Muscle of leg (tissue), 11 donors: ENCODE measurements around the gene PCP4L1. TPM values are rescaled to one million over a fixed set of nuclear protein-coding genes. Genes with fewer than 3 reads are reported as not detected.
"Not testable (repeated sequence)": the region's sequence is repeated elsewhere in the genome, so short reads cannot be mapped to it uniquely, and the experiment has no call there.

Experiments used
- DNase-seq: peaks from one replicate; pipeline ENCODE4 v3.0.0; 2013
- H3K27ac ChIP-seq: one replicate; pipeline ENCODE4 v1.5.1; 2013; ENCODE audit warnings: mild to moderate bottlenecking, low read length, control low read depth
- H3K27me3 ChIP-seq: one replicate; pipeline ENCODE4 v1.6.1; 2013; ENCODE audit warnings: low read length; ENCODE audit not compliant: control insufficient read depth, insufficient read depth
- H3K36me3 ChIP-seq: one replicate; pipeline ENCODE4 v1.6.1; 2013; ENCODE audit warnings: low read length; ENCODE audit not compliant: control insufficient read depth, insufficient read depth
- H3K4me1 ChIP-seq: one replicate; pipeline ENCODE4 v1.6.1; 2013; ENCODE audit warnings: low read length; ENCODE audit not compliant: control insufficient read depth, insufficient read depth
- H3K4me3 ChIP-seq: one replicate; pipeline ENCODE4 v1.5.1; 2013; ENCODE audit warnings: low read length, control low read depth
- H3K9me3 ChIP-seq: replicated peaks from 2 replicates; pipeline ENCODE4 v1.6.1; 2013; ENCODE audit warnings: low read depth, low read length; ENCODE audit not compliant: control insufficient read depth
- WGBS: methylation state at CpG from one replicate; pipeline ENCODE4 v1.1.5; 2013; ENCODE audit warnings: missing lambda C conversion rate; ENCODE audit not compliant: insufficient coverage; 5-methylcytosine and 5-hydroxymethylcytosine counted together
- polyA plus RNA-seq, 8 donors: library from polyadenylated mRNA; unstranded; fragments of 120-200 nt; gene quantifications; one replicate each; pipeline versions ENCODE4 v1.2.1 to v1.2.3, GENCODE V29; 2013; ENCODE audit warnings: inconsistent platforms in 1 of 8, low replicate concordance in 1 of 8; ENCODE audit not compliant: insufficient read length in 8 of 8, insufficient read depth in 1 of 8
- total RNA-seq: library from RNA; stranded (reverse); fragments of 120-200 nt; gene quantifications from one replicate; pipeline ENCODE4 v1.2.4, GENCODE V29; 2013

The PCP4L1 gene
- total and polyA plus RNA-seq, 9 donors: 0.04 to 1.2 (median 0.33) TPM; not detected in 1

DNA sequence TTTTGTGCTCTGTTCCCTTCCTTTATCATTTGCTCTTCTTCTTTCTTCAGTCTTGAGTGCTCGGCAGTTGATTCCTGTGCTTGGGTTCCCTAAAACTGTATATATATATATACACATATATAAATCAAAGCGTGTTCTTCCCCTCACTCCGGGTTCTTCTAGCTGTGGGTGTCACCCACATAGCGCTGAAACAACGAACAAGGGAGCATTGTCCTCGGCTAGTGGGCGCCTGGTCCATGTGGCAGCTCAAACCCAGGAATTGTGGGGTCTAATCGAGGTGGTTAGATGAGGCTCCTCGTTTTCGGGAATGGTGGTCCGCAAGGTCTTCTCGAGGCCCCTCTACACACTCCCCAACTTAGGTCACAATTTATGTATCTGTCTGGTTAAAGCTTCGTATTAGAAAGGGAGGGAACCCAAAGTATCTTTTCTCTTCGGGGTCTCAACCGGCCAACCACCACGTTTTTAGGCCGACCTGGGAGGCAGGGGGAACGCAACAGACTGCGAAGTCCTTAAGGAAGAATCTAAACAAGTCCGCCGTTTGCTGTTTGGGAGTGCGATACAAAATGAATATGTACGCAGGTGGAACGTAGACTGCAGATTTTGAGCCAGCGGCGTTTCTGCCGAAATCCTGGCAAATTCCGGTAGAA, 55.1 kb downstream of the PCP4L1 start:
- peaks cover 10% of the 10 kb centered on the region for H3K27me3 ChIP-seq
- H3K4me3 ChIP-seq: peak overlapping the region; percentile 99
- WGBS: 6% methylated on average over 16 of the region's 28 CpGs
- no peaks in the 10 kb centered on the region for H3K36me3 ChIP-seq
- H3K4me1 ChIP-seq: peaks cover 14% of the 10 kb centered on the region
- no peak for DNase-seq
- peak overlapping the region; percentile 96 for H3K27ac ChIP-seq
- no peaks in the 10 kb centered on the region for H3K9me3 ChIP-seq

DNA sequence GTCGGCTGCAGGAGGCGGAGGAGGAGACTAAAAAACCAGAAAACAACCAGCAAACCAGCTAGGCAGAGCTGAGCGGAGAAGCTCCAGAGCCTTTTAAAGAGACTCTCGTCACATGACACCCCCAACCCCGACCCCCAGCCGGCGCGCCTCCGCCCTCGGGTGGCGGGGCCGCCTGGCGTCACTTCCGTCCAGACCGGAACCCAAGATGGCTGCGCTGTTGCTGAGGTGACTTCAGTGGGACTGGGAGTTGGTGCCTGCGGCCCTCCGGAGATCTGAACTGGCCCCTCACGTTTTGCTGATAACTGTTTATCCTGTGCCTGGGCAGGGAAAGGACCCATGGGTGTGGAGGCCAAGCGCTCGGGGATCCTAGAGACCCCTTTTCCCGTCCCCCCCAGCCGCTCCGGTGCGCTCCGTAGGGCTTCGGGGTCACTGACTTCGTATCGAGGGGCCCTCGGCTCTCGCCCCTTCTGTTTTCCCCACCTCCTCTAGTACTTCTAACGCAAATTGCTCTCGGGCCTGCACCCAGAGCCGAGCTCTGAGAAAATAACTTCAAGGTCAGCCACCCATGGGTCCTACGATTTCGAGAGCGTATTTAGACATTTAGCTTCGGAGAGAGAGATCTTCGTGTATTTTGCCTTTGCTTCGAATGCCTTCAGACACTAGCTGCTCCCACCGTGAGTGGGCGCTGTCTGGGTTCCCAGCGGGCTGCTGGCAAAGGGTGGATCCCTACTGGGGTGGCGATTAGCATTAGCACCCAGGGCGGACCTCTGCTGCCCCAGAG, 55.8 kb downstream of the PCP4L1 start, which contains the start of gene SDHC:
Gene SDHC (plus strand): TSS at position 181 of the 781 bp plus-strand sequence. CDS start 25 bp downstream, at position 206.
- DNase-seq: peak; percentile 96

DNA sequence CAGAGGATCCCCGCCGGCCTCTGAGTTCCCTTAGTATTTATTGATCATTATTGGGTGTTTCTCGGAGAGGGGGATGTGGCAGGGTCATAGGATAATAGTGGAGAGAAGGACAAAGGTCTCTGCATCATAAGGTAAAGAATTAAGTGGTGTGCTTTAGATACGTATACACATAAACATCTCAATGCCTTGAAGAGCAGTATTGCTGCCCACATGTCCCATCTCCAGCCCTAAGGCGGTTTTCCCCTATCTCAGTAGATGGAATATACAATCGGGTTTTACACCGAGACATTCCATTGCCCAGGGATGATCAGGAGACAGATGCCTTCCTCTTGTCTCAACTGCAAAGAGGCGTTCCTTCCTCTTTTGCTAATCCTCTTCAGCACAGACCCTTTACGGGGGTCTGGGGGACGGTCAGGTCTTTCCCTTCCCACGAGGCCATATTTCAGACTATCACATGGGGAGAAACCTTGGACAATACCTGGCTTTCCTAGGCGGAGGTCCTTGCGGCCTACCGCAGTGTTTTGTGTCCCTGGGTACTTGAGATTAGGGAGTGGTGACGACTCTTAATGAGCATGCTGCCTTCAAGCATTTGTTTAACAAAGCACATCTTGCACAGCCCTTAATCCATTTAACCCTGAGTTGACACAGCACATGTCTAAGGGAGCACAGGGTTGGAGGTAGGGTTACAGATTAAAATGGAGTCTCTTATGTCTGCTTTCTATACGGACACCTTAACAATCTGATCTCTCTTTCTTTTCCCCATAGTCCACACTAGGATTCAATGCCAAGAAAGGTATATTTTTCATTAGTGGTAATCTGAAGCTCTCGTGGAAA, 57.5 kb downstream of the PCP4L1 start:
- H3K4me1 ChIP-seq: peaks cover 11% of the 10 kb centered on the region
- H3K27ac ChIP-seq, H3K36me3 ChIP-seq, H3K9me3 ChIP-seq, H3K27me3 ChIP-seq, DNase-seq, H3K4me3 ChIP-seq: not testable (repeated sequence)
- WGBS: 73% methylated on average over 7 of the region's 17 CpGs

More for the DNA sequence above, 55.8 kb downstream of the PCP4L1 start, which contains the start of gene SDHC:
- H3K4me1 ChIP-seq: peaks cover 14% of the 10 kb centered on the region
- H3K4me3 ChIP-seq: peak within 1 kb of the TSS; percentile 99
- peak within 1 kb of the TSS; percentile 96 for H3K27ac ChIP-seq
- H3K27me3 ChIP-seq: peaks cover 8% of the 10 kb centered on the region
- H3K36me3 ChIP-seq: no peaks in the 10 kb centered on the region
- 0% methylated on average over 32 of the region's 45 CpGs for WGBS
- no peaks in the 10 kb centered on the region for H3K9me3 ChIP-seq

DNA sequence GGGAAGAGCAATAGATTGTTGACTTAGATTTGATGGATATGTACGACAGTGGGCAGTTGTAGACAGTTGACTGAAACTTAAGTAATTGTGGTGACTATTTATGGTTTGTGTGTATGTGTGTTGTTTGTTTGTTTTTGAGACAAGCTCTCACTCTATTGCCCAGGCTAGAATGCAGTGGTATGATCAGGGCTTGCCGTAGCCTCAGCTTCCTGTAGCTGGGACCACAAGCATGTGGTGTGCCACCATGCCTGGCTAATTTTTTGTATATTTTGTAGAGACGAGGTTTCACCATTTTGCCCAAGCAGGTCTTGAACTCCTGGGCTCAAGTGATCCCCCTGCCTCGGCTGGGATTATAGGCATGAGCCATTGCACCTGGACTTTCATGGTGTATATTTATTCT, 65.5 kb downstream of the PCP4L1 start:
- no peaks in the 10 kb centered on the region for H3K9me3 ChIP-seq
- H3K4me3 ChIP-seq: no peak overlapping the region
- 90% methylated on average over 2 of the region's 4 CpGs for WGBS
- no peaks in the 10 kb centered on the region for H3K27me3 ChIP-seq
- DNase-seq: no peak
- no peaks in the 10 kb centered on the region for H3K4me1 ChIP-seq
- H3K36me3 ChIP-seq: peaks cover 31% of the 10 kb centered on the region
- H3K27ac ChIP-seq: no peak overlapping the region

DNA sequence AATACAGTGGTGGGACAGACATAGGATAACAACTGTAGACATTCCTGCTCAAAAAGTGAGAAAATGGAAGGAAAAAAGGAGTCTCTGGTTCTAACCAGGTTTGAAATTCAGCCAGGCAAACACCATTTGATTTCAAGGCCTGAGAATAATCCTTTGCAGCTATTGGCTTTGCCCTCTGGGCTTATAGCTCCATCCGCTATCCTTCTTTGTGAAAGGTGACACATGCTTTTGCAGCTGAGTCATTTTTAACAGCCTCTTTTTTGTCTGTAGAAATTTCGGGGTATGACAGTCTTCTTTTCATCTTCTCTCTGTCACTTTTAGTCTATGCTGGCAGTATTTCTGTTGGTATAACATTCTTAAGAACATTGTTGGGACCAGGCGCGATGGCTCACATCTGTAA, 71.8 kb downstream of the PCP4L1 start:
- 100% methylated on average over 2 of the region's 4 CpGs for WGBS
- no peaks in the 10 kb centered on the region for H3K9me3 ChIP-seq
- no peak overlapping the region for H3K4me3 ChIP-seq
- no peak for DNase-seq
- H3K36me3 ChIP-seq: peaks cover 38% of the 10 kb centered on the region
- no peaks in the 10 kb centered on the region for H3K27me3 ChIP-seq
- H3K27ac ChIP-seq: no peak overlapping the region
- H3K4me1 ChIP-seq: no peaks in the 10 kb centered on the region

DNA sequence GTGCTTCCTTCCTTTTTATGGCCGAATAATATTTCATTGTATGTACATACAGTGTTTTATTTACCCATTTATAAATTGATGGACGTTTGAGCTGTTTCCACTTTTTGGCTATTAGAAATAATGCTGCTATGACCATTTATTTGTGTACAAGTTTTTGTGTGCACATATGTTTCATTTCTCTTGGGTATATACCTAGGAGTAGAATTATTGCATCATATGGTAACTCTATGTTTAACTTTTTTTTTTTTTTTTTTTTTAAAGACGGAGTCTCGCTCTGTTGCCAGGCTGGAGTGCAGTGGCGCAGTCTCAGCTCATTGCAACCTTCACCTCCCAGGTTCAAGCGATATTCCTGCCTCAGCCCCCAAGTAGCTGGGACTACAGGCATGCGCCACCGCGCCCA, 74.6 kb downstream of the PCP4L1 start:
- Histone ChIP-seq H3K36me3 (peaks cover 36% of the 10 kb centered on the region), H3K27me3 (no peaks in the 10 kb centered on the region), H3K27ac (no peak overlapping the region), H3K4me3 (no peak overlapping the region), H3K9me3 (no peaks in the 10 kb centered on the region), H3K4me1 (no peaks in the 10 kb centered on the region)
- no peak for DNase-seq
- WGBS: 100% methylated on average over 2 of the region's 9 CpGs

Other genes with a start within 250 kb of the PCP4L1 start
- gene F11R, start 237.6 kb upstream of the PCP4L1 start, total RNA-seq: 11.7 TPM
- gene F11R, start 237.6 kb upstream of the PCP4L1 start, polyA plus RNA-seq: 10 to 100 TPM in 7 of 8 donors, 1 to 10 TPM in 1; 8.9 to 28.0 (median 12.7) TPM
- gene TSTD1, start 219.8 kb upstream of the PCP4L1 start, total RNA-seq: 28.8 TPM
- 10 to 100 TPM; 22.4 to 36.7 (median 25.4) TPM for gene TSTD1, start 219.8 kb upstream of the PCP4L1 start, polyA plus RNA-seq
- 46.9 TPM for gene USF1, start 212.8 kb upstream of the PCP4L1 start, total RNA-seq
- 10 to 100 TPM; 34.9 to 42.5 (median 37.9) TPM for gene USF1, start 212.8 kb upstream of the PCP4L1 start, polyA plus RNA-seq
- 1.3 TPM for gene ARHGAP30, start 188.9 kb upstream of the PCP4L1 start, total RNA-seq
- gene ARHGAP30, start 188.9 kb upstream of the PCP4L1 start, polyA plus RNA-seq: 1 to 10 TPM; 2.7 to 3.4 (median 2.9) TPM
- 0.04 TPM for gene NECTIN4, start 169.2 kb upstream of the PCP4L1 start, total RNA-seq
- 1 to 10 TPM in 1 of 8 donors, under 1 TPM in 6, not detected in 1; 0.05 to 6.1 (median 0.10) TPM for gene NECTIN4, start 169.2 kb upstream of the PCP4L1 start, polyA plus RNA-seq
- 1.0 TPM for gene KLHDC9, start 160.4 kb upstream of the PCP4L1 start, total RNA-seq
- gene KLHDC9, start 160.4 kb upstream of the PCP4L1 start, polyA plus RNA-seq: 1 to 10 TPM in 2 of 8 donors, under 1 TPM in 6; 0.23 to 1.5 (median 0.64) TPM
- 29.5 TPM for gene PFDN2, start 140.7 kb upstream of the PCP4L1 start, total RNA-seq
- gene PFDN2, start 140.7 kb upstream of the PCP4L1 start, polyA plus RNA-seq: 10 to 100 TPM; 70.9 to 93.0 (median 74.8) TPM
- gene NIT1, start 140.6 kb upstream of the PCP4L1 start, total RNA-seq: 29.1 TPM
- 10 to 100 TPM; 26.7 to 34.3 (median 30.2) TPM for gene NIT1, start 140.6 kb upstream of the PCP4L1 start, polyA plus RNA-seq
- 16.8 TPM for gene DEDD, start 126.1 kb upstream of the PCP4L1 start, total RNA-seq
- gene DEDD, start 126.1 kb upstream of the PCP4L1 start, polyA plus RNA-seq: 10 to 100 TPM; 36.1 to 48.1 (median 40.7) TPM
- 79.8 TPM for gene UFC1, start 104.8 kb upstream of the PCP4L1 start, total RNA-seq
- gene UFC1, start 104.8 kb upstream of the PCP4L1 start, polyA plus RNA-seq: 100 to 1,000 TPM in 7 of 8 donors, 10 to 100 TPM in 1; 90.7 to 132 (median 107) TPM
- 10.4 TPM for gene USP21, start 99.2 kb upstream of the PCP4L1 start, total RNA-seq
- 10 to 100 TPM; 24.6 to 36.2 (median 26.3) TPM for gene USP21, start 99.2 kb upstream of the PCP4L1 start, polyA plus RNA-seq
- 22.4 TPM for gene PPOX, start 92.3 kb upstream of the PCP4L1 start, total RNA-seq
- gene PPOX, start 92.3 kb upstream of the PCP4L1 start, polyA plus RNA-seq: 10 to 100 TPM; 16.1 to 28.6 (median 22.3) TPM
- gene B4GALT3, start 81.2 kb upstream of the PCP4L1 start, total RNA-seq: 16.7 TPM
- 10 to 100 TPM; 22.3 to 29.8 (median 23.5) TPM for gene B4GALT3, start 81.2 kb upstream of the PCP4L1 start, polyA plus RNA-seq
- 7.8 TPM for gene ADAMTS4, start 59.7 kb upstream of the PCP4L1 start, total RNA-seq
- gene ADAMTS4, start 59.7 kb upstream of the PCP4L1 start, polyA plus RNA-seq: 10 to 100 TPM in 4 of 8 donors, 1 to 10 TPM in 4; 8.6 to 14.1 (median 10.6) TPM
- 84.4 TPM for gene NDUFS2, start 56.4 kb upstream of the PCP4L1 start, total RNA-seq
- 100 to 1,000 TPM; 134 to 163 (median 146) TPM for gene NDUFS2, start 56.4 kb upstream of the PCP4L1 start, polyA plus RNA-seq
- 6.9 TPM for gene FCER1G, start 43.5 kb upstream of the PCP4L1 start, total RNA-seq
- gene FCER1G, start 43.5 kb upstream of the PCP4L1 start, polyA plus RNA-seq: 10 to 100 TPM; 13.2 to 24.9 (median 20.4) TPM
- gene APOA2, start 35.1 kb upstream of the PCP4L1 start, total RNA-seq: 1.7 TPM
- 10 to 100 TPM in 2 of 8 donors, 1 to 10 TPM in 1, under 1 TPM in 2, not detected in 3; 0.17 to 31.3 (median 1.7) TPM for gene APOA2, start 35.1 kb upstream of the PCP4L1 start, polyA plus RNA-seq
- 9.3 TPM for gene TOMM40L, start 32.7 kb upstream of the PCP4L1 start, total RNA-seq
- gene TOMM40L, start 32.7 kb upstream of the PCP4L1 start, polyA plus RNA-seq: 10 to 100 TPM in 2 of 8 donors, 1 to 10 TPM in 6; 8.7 to 11.0 (median 9.6) TPM
- gene NR1I3, start 20.5 kb upstream of the PCP4L1 start, total RNA-seq: not detected
- 1 to 10 TPM in 6 of 8 donors, under 1 TPM in 2; 0.50 to 1.5 (median 1.1) TPM for gene NR1I3, start 20.5 kb upstream of the PCP4L1 start, polyA plus RNA-seq
- gene MPZ, start 51.2 kb downstream of the PCP4L1 start, total RNA-seq: 21.9 TPM
- gene MPZ, start 51.2 kb downstream of the PCP4L1 start, polyA plus RNA-seq: 10 to 100 TPM in 5 of 8 donors, 1 to 10 TPM in 3; 6.5 to 38.1 (median 14.3) TPM
- 20.2 TPM for gene SDHC, start 55.6 kb downstream of the PCP4L1 start, total RNA-seq
- gene SDHC, start 55.6 kb downstream of the PCP4L1 start, polyA plus RNA-seq: 100 to 1,000 TPM; 112 to 145 (median 136) TPM
- gene CFAP126, start 109.1 kb downstream of the PCP4L1 start, total RNA-seq: not detected
- 1 to 10 TPM in 5 of 8 donors, under 1 TPM in 2, not detected in 1; 0.41 to 2.9 (median 1.5) TPM for gene CFAP126, start 109.1 kb downstream of the PCP4L1 start, polyA plus RNA-seq
- 4.8 TPM for gene FCGR2A, start 246.7 kb downstream of the PCP4L1 start, total RNA-seq
- 1 to 10 TPM; 3.7 to 6.5 (median 5.1) TPM for gene FCGR2A, start 246.7 kb downstream of the PCP4L1 start, polyA plus RNA-seq